Gastroesophageal sphincter (tissue), 3 donors: Measurements from ENCODE around the gene TMPRSS4.

ENCODE experiments used
- CTCF ChIP-seq, 4 experiments: fragments of 200-600 bp in 2 of 4; fragments of 450-650 bp in 2 of 4; sonication (generic) in 1 of 4; IDR thresholded peaks; one replicate each; pipeline ENCODE4 v1.5.1; 2017 to 2019; ENCODE audit warnings: antibody characterized with exemption in 4 of 4, mild to moderate bottlenecking in 2 of 4, moderate library complexity in 2 of 4
- EP300 ChIP-seq: sonication (generic); formaldehyde crosslinking; IDR thresholded peaks from one replicate; pipeline ENCODE4 v1.6.1; 2017; ENCODE audit warnings: antibody characterized with exemption, mild to moderate bottlenecking
- POLR2A ChIP-seq, 2 donors: fragments of 450-650 bp; IDR thresholded peaks; one replicate each; pipeline ENCODE4 v1.6.1; 2017; ENCODE audit warnings: antibody characterized with exemption in 2 of 2, mild to moderate bottlenecking in 2 of 2, moderate library complexity in 1 of 2
- POLR2AphosphoS5 ChIP-seq: sonication (generic); formaldehyde crosslinking; IDR thresholded peaks from one replicate; pipeline ENCODE4 v1.6.1; 2017; ENCODE audit warnings: antibody characterized with exemption

- TF ChIP-seq CTCF (IDR thresholded peaks at IDR 0.05) (no peak), POLR2A (IDR thresholded peaks at IDR 0.05) (no peak), POLR2AphosphoS5 (no peak), EP300 (no peak)
Observed at GRCh38 chr11:118147502-118147901, 70.6 kb downstream of the TMPRSS4 start.
